Neural cell (in vitro differentiated cells): ENCODE data around the gene ZNF121. TPM values are rescaled to one million over a fixed set of nuclear protein-coding genes. Genes with fewer than 3 reads are reported as not detected.
"Not testable (repeated sequence)": the region's sequence is repeated elsewhere in the genome, so short reads cannot be mapped to it uniquely, and the experiment has no call there.

Source experiments
- H2AFZ ChIP-seq: fragments of 200-600, 300-800 bp; sonication (generic), shearing (Covaris generic); 2 replicates; pipeline ENCODE4 v1.6.0; 2014; ENCODE audit warnings: low read depth, mild to moderate bottlenecking, antibody characterized with exemption, low read length, moderate library complexity
- H3F3A ChIP-seq: fragments of 200-600 bp; shearing (Covaris generic); 2 replicates; pipeline ENCODE4 v1.6.1; 2016; ENCODE audit warnings: mild to moderate bottlenecking, moderate library complexity, mixed read lengths, antibody characterized with exemption, low read length; ENCODE audit not compliant: insufficient read depth, poor library complexity, severe bottlenecking
- H3K27ac ChIP-seq: fragments of 200-600, 300-800 bp; sonication (generic), shearing (Covaris generic); 2 replicates; pipeline ENCODE4 v1.5.1; 2014; ENCODE audit warnings: mild to moderate bottlenecking, low read length, moderate library complexity
- H3K27me3 ChIP-seq: fragments of 300-800, 200-600 bp; sonication (generic), shearing (Covaris generic); 2 replicates; pipeline ENCODE4 v1.6.0; 2014; ENCODE audit warnings: mild to moderate bottlenecking, low read depth, low read length, moderate library complexity; ENCODE audit not compliant: insufficient read depth
- H3K36me3 ChIP-seq: fragments of 300-800, 200-600 bp; sonication (generic), shearing (Covaris generic); 2 replicates; pipeline ENCODE4 v1.5.1; 2014; ENCODE audit warnings: mild to moderate bottlenecking, antibody characterized with exemption, low read length, moderate library complexity; ENCODE audit not compliant: insufficient read depth
- H3K4me2 ChIP-seq: fragments of 300-800, 200-600 bp; sonication (generic), shearing (Covaris generic); 2 replicates; pipeline ENCODE4 v1.6.0; 2014; ENCODE audit warnings: mild to moderate bottlenecking, low read length
- H3K4me3 ChIP-seq: fragments of 300-800, 200-600 bp; sonication (generic), shearing (Covaris generic); 2 replicates; pipeline ENCODE4 v1.5.1; 2014; ENCODE audit warnings: mild to moderate bottlenecking, low read length, moderate library complexity
- H3K79me2 ChIP-seq: fragments of 200-600 bp; shearing (Covaris generic); replicated peaks from 2 replicates; pipeline ENCODE4 v1.6.0; 2014; ENCODE audit warnings: mild to moderate bottlenecking, low read length, moderate library complexity; ENCODE audit not compliant: insufficient read depth
- H3K9ac ChIP-seq: fragments of 300-800, 200-600 bp; sonication (generic), shearing (Covaris generic); 2 replicates; pipeline ENCODE4 v1.6.1; 2016; ENCODE audit warnings: mild to moderate bottlenecking, low read length, mixed read lengths
- H3K9me2 ChIP-seq: fragments of 200-600 bp; shearing (Covaris generic); 2 replicates; pipeline ENCODE4 v1.6.1; 2016; ENCODE audit warnings: mild to moderate bottlenecking, low read length, mixed read lengths; ENCODE audit not compliant: insufficient read depth
- H3K9me3 ChIP-seq: fragments of 200-600, 300-800 bp; sonication (generic), shearing (Covaris generic); 2 replicates; pipeline ENCODE4 v1.6.1; 2016; ENCODE audit warnings: mild to moderate bottlenecking, mixed run types, low read length, moderate library complexity, mixed read lengths
- H4K20me1 ChIP-seq: fragments of 200-600 bp; shearing (Covaris generic); 2 replicates; pipeline ENCODE4 v1.6.1; 2016; ENCODE audit warnings: mild to moderate bottlenecking, mixed run types; ENCODE audit not compliant: insufficient read depth
- CTCF ChIP-seq: fragments of 450-650 bp; IDR thresholded peaks from 2 replicates; pipeline ENCODE4 v1.5.1; 2014; ENCODE audit warnings: antibody characterized with exemption, mild to moderate bottlenecking, moderate library complexity; ENCODE audit not compliant: poor library complexity, severe bottlenecking
- EP300 ChIP-seq: fragments of 450-650 bp; conservative IDR thresholded peaks from 2 replicates; pipeline ENCODE4 v1.6.1; 2014; ENCODE audit warnings: antibody characterized with exemption, mild to moderate bottlenecking, moderate library complexity; ENCODE audit not compliant: poor library complexity, severe bottlenecking
- EZH2 ChIP-seq: fragments of 200-600, 300-800 bp; shearing (Covaris generic), sonication (generic); IDR thresholded peaks from 2 replicates; pipeline ENCODE4 v1.6.1; 2014; ENCODE audit warnings: antibody characterized with exemption, low read length, borderline replicate concordance, mild to moderate bottlenecking; ENCODE audit not compliant: insufficient read depth, poor library complexity, severe bottlenecking
- MXI1 ChIP-seq: fragments of 450-650 bp; conservative IDR thresholded peaks from 2 replicates; pipeline ENCODE4 v1.6.1; 2014; ENCODE audit warnings: antibody characterized with exemption, mild to moderate bottlenecking; ENCODE audit not compliant: poor library complexity, severe bottlenecking
- POLR2AphosphoS5 ChIP-seq: IDR thresholded peaks from 2 replicates; pipeline ENCODE4 v1.6.1; 2012
- RAD21 ChIP-seq: fragments of 450-650 bp; conservative IDR thresholded peaks from 2 replicates; pipeline ENCODE4 v1.6.1; 2014; ENCODE audit warnings: antibody characterized with exemption, mild to moderate bottlenecking, moderate library complexity
- REST ChIP-seq: IDR thresholded peaks from 2 replicates; pipeline ENCODE4 v1.6.1; 2012; ENCODE audit warnings: borderline replicate concordance
- SMC3 ChIP-seq: fragments of 450-650 bp; conservative IDR thresholded peaks from 2 replicates; pipeline ENCODE4 v1.6.1; 2014; ENCODE audit warnings: antibody characterized with exemption, mild to moderate bottlenecking, moderate library complexity; ENCODE audit not compliant: poor library complexity
- TAF1 ChIP-seq: IDR thresholded peaks from 2 replicates; pipeline ENCODE4 v1.6.1; 2012; ENCODE audit warnings: low read depth
- polyA plus RNA-seq: library from polyadenylated mRNA; depleted of rRNA; stranded (reverse); fragments of >200 nt; gene quantifications from 2 replicates; pipeline ENCODE4 v1.2.3, GENCODE V29; 2014

The ZNF121 gene
- polyA plus RNA-seq, 1 donor from 2014 or later: 29.5 TPM

GRCh38 chr19:9552536-9553274 lies 31.6 kb downstream of the ZNF121 start:
- Histone ChIP-seq H3K27ac (no peak overlapping the region), H4K20me1 (no peaks in the 10 kb centered on the region), H3K27me3 (no peaks in the 10 kb centered on the region), H3K9me2 (no peaks in the 10 kb centered on the region), H3K79me2 (no peaks in the 10 kb centered on the region), H3K4me3 (no peak overlapping the region), H3K9me3 (peaks cover 2% of the 10 kb centered on the region), H3K9ac (no peak overlapping the region), H2AFZ (no peak overlapping the region), H3F3A (no peaks in the 10 kb centered on the region), H3K36me3 (no peaks in the 10 kb centered on the region), H3K4me2 (no peak overlapping the region)
- TF ChIP-seq SMC3: no peak
- TF ChIP-seq REST: no peak
- no peak for TF ChIP-seq RAD21
- TF ChIP-seq EZH2: no peak
- no peak for TF ChIP-seq CTCF
- no peak for TF ChIP-seq MXI1
- no peak for TF ChIP-seq EP300

- H3K9me3 ChIP-seq: peaks cover 2% of the 10 kb centered on the region
- no peak overlapping the region for H3K9ac ChIP-seq
- H3F3A ChIP-seq: no peaks in the 10 kb centered on the region
- H2AFZ ChIP-seq: no peak overlapping the region
- no peak overlapping the region for H3K4me3 ChIP-seq
- H3K27ac ChIP-seq: no peak overlapping the region
- TF ChIP-seq EP300 (no peak), SMC3 (no peak), CTCF (no peak), POLR2AphosphoS5 (no peak), MXI1 (no peak), RAD21 (no peak), REST (no peak), TAF1 (no peak), EZH2 (no peak)
- H3K9me2 ChIP-seq: no peaks in the 10 kb centered on the region
- H3K4me2 ChIP-seq: no peak overlapping the region
- H3K79me2 ChIP-seq: no peaks in the 10 kb centered on the region
- H4K20me1 ChIP-seq: no peaks in the 10 kb centered on the region
- H3K27me3 ChIP-seq: no peaks in the 10 kb centered on the region
- no peaks in the 10 kb centered on the region for H3K36me3 ChIP-seq
Observed at GRCh38 chr19:9547870-9548269, 36.4 kb downstream of the ZNF121 start.

- H3K36me3 ChIP-seq, H3K4me3 ChIP-seq: not testable (repeated sequence)
Observed at GRCh38 chr19:9541281-9541680, 43.0 kb downstream of the ZNF121 start.

More at GRCh38 chr19:9541281-9541680, 43.0 kb downstream of the ZNF121 start:
- not testable (repeated sequence) for H3K9me2 ChIP-seq, H3K27ac ChIP-seq, H3K4me2 ChIP-seq, H3K27me3 ChIP-seq, H3K9ac ChIP-seq, H2AFZ ChIP-seq, H4K20me1 ChIP-seq, H3F3A ChIP-seq, H3K9me3 ChIP-seq
- peaks cover 25% of the 10 kb centered on the region for H3K79me2 ChIP-seq
